Caki2 (cell line): ENCODE data around the gene STIM2. TPM values are rescaled to one million over a fixed set of nuclear protein-coding genes. Genes with fewer than 3 reads are reported as not detected.
"Not testable (repeated sequence)": the region's sequence is repeated elsewhere in the genome, so short reads cannot be mapped to it uniquely, and the experiment has no call there.

Experiments
- DNase-seq: peaks from one replicate; pipeline ENCODE4 v3.0.0-alpha.2; 2015; ENCODE audit warnings: low read depth
- in situ Hi-C: cut with HindIII; loops from 2 replicates; pipeline ENCODE4 v1.10.0; 2016; ENCODE audit warnings: low sequenced_read_pairs, low pct_unique_long_range_greater_than_20kb, mixed read lengths
- total RNA-seq: library from RNA; depleted of rRNA; stranded (reverse); fragments of >200 nt; shearing (Covaris generic); gene quantifications from 2 replicates; pipeline ENCODE4 v1.2.3, GENCODE V29; 2014; ENCODE audit warnings: low replicate concordance

Gene STIM2
- total RNA-seq, 1 experiment from 2014 or later: 17.7 TPM

DNA sequence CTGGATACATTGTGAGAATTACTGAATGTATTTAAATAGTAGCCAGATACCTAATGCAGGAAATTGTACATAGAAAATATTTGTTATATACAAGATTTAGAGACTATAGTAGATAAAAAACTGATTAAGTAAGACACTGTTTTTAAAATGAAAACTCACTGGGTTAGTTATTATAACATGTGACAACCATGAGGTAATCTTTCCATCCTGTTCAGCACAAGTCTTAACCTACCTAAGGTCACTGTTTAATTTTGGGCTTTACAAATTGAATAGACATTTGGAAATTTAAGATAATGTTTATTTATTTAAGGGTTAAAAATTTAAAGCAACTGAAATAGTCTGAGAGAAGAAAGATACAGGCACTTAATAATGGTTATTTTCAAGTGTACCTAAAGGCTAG lies 102.1 kb downstream of the STIM2 start:
- in situ Hi-C loops: no loop called here
- DNase-seq: no peak

DNA sequence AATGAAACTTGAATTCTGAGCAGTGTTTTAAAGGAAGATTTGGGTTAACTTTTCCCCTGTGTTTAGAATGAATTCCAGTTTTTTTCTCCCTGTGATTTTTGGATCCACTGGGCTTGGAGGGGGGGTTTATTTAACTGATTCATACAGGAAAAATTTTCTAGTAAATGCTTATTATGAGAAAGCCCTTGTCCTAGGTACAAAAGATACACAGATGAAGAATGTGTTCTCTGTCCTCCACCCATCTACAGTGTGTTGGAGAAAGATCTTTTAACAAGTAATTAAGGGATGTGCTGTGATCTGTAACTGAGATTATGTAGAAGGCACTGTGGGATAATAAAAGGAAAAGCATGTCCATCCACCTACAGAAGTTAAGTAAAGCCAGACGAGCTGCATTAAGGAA lies 103.9 kb downstream of the STIM2 start:
- in situ Hi-C loops: no loop called here
- no peak for DNase-seq

DNA sequence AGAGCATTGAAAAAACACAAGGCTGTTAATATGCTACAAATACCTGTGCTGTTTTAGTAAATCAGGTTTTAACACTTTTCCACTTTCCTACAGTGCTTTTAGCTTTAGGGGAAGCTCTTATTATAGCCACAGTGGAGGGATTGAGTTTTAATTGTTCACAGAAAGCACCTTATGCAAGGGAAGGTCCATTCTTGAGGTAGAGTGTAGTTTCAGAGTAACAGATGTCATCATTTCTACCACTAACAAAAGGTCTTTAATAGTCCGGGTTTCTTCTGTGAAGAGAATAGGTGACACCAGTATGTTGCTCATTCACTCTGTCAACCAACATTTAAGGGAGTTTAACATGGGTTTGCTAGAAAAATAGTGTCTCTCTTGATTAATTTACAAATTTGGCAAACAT lies 104.4 kb downstream of the STIM2 start:
- in situ Hi-C loops: no loop called here
- no peak for DNase-seq

GRCh38 chr4:26975464-26976181 lies 115.0 kb downstream of the STIM2 start:
- DNase-seq, in situ Hi-C loops: not testable (repeated sequence)

GRCh38 chr4:26978387-26979053 lies 117.9 kb downstream of the STIM2 start:
- in situ Hi-C loops: no loop called here
- DNase-seq: no peak

GRCh38 chr4:26984896-26985295 lies 124.3 kb downstream of the STIM2 start:
- DNase-seq: no peak
- in situ Hi-C loops: no loop called here

- no peak for DNase-seq
- in situ Hi-C loops: no loop called here
Observed at GRCh38 chr4:26985873-26986272, 125.2 kb downstream of the STIM2 start.

GRCh38 chr4:26987191-26987590 lies 126.5 kb downstream of the STIM2 start:
- DNase-seq: no peak
- in situ Hi-C loops: no loop called here

GRCh38 chr4:26991057-26991456 lies 130.4 kb downstream of the STIM2 start:
- in situ Hi-C loops: no loop called here
- no peak for DNase-seq

GRCh38 chr4:26992657-26993361 lies 132.2 kb downstream of the STIM2 start:
- DNase-seq: no peak
- in situ Hi-C loops: no loop called here

GRCh38 chr4:26993539-26993938 lies 132.9 kb downstream of the STIM2 start:
- no peak for DNase-seq
- in situ Hi-C loops: no loop called here

DNA sequence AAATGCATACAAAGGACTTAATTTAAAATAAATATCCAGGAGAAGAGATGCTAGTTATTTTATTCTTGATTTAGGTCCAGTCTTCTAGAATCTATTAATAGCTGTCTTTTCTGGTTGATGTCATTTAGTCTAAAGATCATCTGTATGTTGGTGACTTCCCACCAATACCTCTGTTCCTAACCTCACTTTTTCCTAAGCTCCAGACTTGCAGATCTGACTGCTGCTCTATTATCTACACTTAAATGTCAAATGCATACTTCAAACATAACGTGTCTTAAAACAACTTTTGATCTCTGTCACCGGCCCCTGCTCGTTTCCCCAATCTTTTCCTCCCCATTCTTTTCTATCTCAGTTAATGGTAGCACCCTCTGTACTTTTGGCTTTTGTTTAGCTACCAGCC lies 133.3 kb downstream of the STIM2 start:
- in situ Hi-C loops: no loop called here
- no peak for DNase-seq

DNA sequence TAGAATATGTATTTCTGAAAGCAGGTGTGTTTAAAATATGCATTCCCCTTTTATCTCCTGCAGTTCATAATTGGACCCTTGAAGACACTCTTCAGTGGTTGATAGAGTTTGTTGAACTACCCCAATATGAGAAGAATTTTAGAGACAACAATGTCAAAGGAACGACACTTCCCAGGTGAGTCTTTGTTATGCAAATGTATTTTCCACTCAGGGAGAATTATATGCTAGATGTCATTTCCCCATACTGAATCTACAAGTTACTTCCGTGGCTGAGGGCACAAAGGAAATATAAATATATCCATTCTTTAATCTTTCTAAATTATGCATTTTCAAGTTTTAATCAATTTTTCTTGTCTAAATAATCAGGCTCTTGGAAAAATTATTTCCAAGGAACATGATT lies 134.7 kb downstream of the STIM2 start:
- in situ Hi-C loops: no loop called here
- DNase-seq: no peak

- in situ Hi-C loops: no loop called here
- no peak for DNase-seq
Observed at GRCh38 chr4:26996745-26997144, 136.1 kb downstream of the STIM2 start.

- in situ Hi-C loops: no loop called here
Observed at GRCh38 chr4:26999689-27000088, 139.0 kb downstream of the STIM2 start.

GRCh38 chr4:27000122-27000521 lies 139.5 kb downstream of the STIM2 start:
- in situ Hi-C loops: no loop called here
- DNase-seq: no peak

More at GRCh38 chr4:26999689-27000088, 139.0 kb downstream of the STIM2 start:
- no peak for DNase-seq

GRCh38 chr4:27000820-27001219 lies 140.2 kb downstream of the STIM2 start:
- in situ Hi-C loops: no loop called here
- no peak for DNase-seq

DNA sequence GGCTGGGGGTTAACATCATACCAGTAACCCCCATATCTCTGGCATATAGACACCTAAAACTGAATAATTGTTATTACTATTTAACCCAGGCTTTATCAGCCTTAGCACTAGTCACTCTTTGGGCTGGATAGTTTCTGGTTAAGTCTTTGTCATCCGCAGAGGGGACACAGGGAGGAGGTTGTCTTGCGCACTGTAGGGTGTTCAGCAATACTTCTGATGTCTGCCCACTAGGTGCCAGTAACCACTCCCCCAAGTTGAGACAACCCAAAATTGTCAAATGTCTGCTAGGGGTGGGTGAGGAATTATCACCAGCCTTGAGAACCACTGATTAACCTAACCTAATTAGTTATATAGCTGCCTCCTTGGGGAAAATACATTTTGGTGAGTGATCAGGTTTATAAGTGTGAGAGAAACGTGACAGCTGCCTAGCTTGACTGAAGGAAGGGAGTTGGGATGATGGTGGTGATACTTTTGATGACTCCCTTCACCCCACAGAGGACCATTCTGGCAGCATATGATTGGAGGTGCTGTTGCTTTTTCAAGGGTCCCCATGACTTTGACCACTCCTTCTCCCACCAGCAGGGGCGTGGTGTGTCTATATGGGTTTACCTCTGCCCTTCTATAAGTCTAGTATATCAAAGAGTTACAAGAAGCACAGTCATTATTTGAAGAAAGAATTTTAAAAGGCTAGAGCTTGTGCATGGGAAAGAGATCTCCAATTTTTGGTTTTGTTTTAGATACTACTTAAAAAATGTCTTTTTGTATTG lies 140.9 kb downstream of the STIM2 start:
- in situ Hi-C loops: no loop called here
- no peak for DNase-seq

GRCh38 chr4:27003642-27004113 lies 143.0 kb downstream of the STIM2 start:
- in situ Hi-C loops: no loop called here
- no peak for DNase-seq
